GM19467 (cell line): ENCODE data around the gene TMEM163.

Experiments
- ATAC-seq: cut with Tn5 transposase; IDR thresholded peaks from one replicate; pipeline ENCODE4 v1.9.1; 2021; ENCODE audit warnings: mild to moderate bottlenecking, moderate library complexity; ENCODE audit not compliant: unreplicated experiment

The TMEM163 gene

DNA sequence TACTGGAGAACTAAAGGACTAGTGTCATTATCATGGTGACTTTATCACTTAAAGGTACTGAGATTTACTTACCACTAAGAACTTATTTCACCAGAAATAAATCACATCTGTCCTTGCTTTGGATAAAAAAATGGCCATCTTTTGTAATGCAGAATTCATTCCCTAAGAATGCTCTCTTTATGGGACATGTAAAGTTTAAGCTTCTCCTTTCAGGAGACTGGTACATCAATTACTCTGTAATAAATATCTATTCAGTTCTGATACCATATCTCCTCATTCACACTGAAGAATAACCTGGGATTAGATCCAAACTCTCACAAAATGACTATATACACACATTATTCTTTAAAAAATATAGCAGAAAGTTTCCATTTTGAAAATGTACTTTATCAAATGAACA lies 24.4 kb downstream of the TMEM163 start:
- no peak for ATAC-seq

DNA sequence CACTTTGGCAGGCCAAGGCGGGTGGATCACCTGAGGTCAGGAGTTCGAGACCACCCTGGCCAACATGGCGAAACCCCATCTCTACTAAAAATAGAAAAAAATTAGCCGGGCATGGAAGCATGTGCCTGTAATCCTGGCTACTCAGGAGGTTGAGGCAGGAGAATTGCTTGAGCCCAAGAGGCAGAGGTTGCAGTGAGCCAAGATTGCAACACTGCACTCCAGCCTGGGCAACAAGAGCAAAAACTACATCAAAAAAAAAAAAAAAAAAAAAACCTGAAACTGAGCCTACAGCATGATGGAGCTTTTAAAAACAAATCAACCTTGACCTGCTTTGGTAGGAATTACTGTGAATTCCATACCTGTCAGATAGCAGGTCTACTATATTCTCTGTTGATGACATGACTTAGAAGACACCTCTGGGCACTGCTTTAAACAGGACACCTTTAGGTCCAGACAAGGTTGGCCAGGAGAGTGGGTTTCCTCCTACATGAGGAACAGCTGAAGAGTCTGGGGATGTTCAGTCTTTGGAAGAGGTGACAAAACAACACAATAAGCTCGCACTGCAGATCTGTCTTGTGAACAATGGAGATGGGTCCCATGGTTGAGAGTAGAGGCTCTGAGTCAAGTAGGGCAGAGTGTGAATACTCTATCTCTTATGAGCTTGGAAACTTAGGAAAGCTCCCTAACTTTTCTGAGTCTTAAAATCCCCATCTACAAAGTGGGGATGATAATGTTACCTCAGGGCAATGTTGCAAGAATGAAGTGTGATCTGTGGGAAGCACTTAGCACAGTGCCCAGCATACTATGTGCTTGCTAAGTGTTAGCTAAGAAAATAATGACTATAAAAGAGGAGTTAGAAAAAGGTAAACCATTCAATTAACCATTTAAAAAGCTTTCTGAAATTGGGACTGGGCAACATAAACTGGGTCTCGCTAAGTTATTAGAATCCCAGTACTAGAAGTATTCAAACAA lies 25.2 kb downstream of the TMEM163 start:
- ATAC-seq: no peak

DNA sequence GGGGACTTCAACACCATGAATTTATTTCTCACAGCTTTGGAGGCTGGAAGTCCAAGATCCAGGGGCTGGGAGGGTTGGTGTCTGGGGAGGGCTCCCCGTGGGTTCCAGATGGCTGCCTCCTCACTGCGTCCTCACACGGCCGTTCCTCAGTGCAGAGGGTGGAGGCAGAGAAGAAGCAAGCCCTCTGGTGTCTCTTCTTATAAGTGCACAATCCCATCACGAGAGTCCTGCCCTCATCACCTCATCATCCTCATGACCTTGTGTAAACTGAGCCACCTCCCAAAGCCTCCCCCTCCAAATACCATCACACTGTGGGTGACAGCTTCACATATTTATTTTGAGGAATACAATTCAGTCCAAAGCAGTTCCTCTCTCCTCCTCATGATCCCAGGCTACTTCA lies 26.3 kb downstream of the TMEM163 start:
- ATAC-seq: peak; percentile 50

DNA sequence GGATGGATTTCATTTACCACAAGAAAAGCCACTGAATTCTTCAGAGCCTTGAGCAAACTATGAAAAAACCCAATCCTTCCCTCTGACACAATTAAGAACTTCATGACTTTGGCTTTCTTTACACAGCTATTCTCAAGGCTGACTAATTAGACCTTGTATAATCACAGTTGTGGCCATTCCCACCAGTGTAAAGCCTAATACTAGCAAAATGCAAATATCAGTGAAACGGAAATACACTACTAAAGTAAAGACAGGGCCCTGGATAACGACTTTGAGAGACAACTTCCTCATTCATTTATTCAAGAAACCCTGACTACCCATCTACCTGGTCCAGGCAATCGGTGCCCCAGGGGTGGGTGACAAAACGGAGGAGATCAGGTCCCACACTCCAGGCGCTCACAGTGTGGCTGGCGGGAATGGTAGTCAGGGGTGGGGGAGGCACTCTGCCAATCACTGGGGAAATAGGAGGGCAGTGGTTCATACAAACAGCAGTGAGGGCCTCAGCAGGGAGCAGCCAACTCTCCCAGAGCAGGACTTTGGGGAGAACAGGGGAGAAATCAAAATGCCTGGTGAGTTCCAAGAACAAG lies 28.1 kb downstream of the TMEM163 start:
- ATAC-seq: no peak

DNA sequence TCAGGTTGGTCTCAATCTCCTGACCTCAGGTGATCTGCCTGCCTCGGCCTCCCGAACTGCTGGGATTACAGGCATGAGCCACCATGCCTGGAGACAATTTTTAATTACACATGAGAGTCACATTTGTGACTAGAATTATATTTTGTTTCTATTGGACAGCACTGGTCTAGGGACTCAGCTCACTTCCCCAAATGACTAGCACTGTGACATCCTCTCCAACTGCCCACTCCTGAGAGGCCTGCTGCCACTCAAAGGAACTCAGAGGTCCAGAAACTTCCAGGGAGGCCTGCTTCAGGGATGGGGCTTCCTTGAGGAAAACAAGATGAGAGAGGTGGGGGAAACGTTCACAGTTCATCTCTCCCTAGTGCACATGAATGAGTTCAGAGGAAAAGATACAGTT lies 29.5 kb downstream of the TMEM163 start:
- no peak for ATAC-seq

DNA sequence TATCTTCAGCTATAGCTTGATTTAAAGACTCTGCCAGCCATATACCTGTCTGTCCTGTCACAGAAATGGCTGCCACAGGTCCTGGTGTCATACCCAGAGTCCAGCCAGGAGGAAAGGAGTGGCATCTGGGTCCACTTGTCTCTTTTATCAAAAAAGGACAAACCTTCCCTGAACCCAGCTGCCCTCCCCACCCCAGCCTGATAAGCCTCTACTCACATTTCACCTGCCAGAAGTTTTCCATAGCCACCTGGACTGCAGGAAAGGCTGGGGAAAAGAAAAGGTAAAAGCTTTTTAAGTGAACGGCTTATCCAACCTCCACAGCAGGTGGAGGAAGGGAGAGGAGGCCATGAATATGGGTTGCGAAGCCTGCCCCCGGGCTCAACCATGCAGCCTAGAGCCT lies 32.8 kb downstream of the TMEM163 start:
- no peak for ATAC-seq

DNA sequence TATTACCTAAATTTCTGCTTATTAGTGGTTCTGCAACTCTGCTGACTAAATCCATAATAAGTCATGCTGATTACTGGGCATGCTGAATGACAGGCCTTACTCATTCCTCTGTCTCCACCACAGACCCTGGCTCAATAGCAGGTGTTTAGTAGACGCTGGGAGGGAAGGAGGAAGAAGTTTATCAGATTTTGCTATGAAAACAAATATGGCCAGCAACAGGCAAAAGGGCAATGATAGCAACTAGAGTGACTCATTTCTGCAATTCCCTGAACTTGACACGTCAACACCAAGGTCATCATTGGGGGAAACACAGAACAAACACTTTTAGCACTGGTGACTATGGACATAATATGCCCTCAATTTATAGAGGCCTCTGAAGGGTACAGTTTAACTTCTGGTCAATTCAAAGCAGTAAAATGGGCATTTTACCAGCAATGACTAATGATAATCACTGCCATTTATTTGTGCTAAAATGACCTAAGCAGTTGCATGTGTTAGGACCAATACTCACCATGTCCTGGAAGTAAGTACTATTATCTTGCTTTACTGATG lies 35.2 kb downstream of the TMEM163 start:
- peak; percentile 48 for ATAC-seq

DNA sequence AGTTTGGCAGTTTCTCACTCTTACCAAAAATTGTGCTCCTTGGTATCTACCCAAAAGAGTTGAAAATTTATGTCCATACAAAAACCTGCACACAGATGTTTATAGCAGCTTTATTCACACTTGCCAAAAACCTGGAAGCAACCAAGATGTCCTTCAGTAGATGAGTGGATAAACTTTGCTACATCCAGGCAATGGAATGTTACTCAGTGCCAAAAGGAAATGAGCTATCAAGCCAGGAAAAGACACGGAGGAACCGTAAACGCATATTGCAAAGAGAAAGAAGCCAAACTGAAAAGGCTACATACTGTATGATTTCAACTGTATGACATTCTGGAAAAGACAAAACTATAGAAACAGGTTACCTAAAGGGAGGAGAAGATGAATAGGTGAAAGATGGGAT lies 36.1 kb downstream of the TMEM163 start:
- no peak for ATAC-seq

DNA sequence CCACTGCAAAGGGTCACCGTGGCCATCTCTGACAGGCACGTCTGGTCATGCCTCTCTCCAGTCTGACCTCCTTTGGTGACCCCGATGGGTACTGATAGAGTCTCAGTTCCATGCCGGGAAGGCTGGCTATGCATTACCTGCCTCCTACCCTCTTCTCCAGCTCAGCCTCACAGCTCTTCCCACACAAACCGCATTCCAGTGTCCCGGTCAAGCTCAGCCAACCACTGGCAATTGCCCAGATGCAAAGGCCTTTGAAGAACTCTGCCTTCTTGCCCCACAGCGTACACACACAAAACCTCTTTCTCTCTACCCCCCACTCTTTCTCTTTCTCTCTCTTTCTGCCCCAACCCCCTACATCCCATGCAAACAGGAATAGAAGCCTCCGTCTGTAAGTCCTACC lies 37.6 kb downstream of the TMEM163 start:
- no peak for ATAC-seq

DNA sequence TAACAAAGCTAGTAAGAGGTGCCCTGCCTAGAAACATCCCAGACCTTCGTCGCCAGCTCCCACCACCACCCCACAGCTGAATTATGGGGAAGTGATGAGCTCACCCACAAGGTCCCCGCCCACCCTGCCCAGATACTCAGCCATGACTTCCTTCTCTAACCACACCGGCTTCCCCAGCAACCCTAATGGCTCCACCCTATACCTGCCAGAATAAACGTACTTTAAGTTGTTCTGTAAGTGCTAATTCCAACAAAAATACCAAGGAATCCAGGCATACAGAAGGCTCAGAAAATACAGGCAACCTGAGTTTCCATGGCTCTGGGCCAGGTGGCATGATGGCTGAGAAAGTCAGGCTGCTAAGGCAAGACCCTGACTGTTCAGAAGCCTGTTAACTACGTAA lies 39.1 kb downstream of the TMEM163 start:
- no peak for ATAC-seq

DNA sequence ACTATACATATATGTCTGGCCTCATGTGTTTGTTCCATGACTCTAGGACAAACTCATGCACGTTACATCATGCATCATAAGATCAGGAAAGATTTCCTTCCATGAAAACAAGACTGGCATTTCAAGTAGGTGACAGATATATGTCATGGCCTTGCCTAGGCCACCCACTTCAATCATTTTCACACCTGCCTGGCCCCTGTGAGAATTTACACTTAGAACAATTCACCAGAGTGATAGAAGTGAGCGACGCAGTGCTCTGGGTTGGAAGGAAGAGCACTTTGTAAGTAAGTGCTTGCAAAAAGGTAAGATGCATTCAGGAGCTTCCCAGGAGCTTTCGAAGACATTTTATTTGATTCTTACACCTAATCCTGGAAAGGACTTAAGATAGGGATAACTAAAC lies 39.5 kb downstream of the TMEM163 start:
- no peak for ATAC-seq

DNA sequence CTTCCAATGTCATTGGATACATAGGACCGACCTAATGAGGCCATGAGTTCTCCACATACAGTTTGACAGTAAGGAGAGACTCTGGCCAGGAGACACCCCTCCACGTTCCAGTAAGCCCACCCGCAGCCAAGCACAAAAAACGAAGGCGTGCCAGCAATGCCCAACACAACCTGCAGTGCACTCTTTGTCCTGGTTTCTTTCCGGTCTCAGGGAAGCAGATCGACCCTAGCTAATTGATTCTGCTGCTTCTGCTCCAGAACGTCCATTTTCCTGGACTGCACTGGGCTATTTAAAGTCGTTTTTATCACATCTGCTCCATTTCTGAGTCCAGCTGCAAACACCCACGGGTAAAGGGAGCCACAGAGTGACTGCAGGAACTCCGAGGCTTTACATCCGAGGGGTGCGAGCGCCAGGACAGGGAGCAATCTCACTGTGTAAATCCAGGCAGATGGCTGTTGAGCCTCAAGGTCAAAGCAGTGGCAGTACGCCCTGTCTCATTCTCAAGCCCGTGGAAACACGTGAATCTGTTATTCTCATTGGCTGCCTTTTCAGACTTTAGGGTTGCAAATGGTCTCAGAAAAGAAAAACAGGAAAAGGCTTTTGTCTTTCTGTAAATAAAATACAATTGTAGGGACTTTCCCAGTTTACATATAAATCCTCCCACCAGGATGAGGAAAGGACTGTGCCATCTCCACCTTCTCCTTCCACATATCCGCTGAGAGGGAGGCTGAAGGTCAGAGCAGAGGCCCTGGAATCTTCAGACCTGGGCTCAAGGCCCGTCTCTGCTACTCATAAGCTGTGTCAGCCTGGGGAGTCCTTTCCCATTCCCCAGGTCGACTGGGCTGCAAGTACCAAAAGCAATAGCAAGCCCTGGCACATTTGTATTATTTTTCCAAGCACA lies 40.7 kb downstream of the TMEM163 start:
- no peak for ATAC-seq

DNA sequence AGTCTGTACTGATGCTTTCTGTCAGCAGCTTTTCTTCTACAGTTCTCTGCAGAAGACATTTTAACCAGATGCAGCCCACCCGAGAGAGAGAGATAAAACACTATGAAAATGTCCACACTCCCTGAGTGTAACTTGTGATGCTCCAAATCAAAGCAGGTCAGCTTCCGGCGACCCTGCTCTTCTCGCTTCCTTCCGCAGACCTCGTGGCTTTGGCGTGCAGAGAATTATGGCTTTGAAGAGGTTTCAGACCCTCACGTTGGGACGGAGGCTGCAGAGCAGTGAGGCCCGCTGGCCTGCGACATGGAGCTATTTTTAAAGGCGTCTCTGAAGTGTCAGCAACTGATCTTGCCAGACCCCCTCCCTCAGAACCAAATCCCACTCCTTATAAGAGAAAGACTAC lies 41.8 kb downstream of the TMEM163 start:
- ATAC-seq: no peak

DNA sequence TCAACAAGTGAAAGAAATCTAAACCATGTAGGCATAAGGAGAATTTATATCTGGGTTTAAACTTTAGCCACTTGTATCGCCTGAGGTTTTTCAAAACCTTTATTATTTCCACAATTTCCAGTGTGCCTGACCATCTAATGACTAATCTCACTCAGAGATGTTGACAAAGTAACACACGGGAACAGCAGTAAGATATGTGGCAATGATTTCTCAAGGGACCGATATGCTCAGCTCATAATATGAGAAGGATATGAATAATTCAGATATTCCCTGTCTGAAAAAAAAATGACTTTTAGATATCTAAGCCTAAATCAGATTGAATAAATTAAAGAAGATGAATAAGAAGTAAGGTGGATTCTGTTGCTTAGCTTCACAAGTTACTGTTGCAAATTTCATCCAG lies 43.5 kb downstream of the TMEM163 start:
- no peak for ATAC-seq

DNA sequence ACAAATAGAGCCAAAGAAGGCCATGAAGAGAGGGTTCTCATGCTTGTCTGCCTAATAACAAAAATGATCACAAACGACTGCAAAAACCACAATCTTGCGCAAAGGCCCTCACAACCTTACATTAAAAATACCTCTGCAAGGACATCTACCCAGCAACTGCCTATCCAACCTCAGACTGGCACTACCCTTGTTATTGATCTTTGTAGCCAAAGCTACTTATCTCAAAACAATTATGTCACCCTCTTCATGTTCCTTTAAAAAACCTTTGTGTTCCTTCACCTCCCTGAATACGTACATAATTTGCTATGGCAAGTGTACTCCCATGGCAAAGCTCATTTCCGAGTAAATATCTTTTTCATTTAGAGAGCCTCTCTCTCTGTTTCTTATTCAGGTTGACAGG lies 44.1 kb downstream of the TMEM163 start:
- ATAC-seq: no peak

DNA sequence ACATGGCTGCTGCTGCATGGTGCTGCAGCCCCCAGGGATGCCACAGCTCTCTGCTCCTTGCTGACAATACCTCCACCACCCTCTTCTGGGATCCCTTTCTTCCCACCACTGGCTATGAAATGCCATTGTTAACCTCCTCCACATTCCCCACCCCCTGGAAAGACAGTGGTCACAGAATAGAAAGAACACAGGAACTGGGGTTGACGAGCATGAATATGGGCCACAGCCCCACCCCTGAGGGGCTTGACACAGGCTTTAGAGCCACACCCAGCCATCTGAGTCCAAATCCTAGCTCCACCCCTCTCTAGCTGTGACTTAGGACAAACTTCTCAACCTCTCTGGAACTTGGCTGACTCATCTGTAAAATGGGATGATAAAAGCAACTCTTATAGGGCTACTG lies 47.3 kb downstream of the TMEM163 start:
- no peak for ATAC-seq

DNA sequence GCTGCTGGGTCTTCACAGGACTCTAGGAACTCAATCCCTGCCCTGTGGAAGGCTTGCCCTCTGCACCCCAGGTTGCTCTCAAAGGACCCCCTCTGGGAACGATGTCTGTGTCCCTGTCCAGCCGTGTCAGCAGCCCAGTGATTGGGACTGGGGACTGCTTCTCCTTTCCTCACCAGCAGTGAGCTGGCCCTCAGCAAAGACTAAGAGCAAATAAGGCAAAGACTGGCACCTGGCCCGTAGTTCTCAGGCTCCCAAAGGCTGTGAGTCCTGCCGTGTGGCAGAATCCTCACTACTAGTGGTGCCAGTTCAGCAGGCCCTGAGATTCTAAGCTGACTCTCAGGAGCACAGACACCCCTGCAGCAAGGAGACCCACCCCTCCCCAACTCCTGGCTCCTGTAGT lies 47.8 kb downstream of the TMEM163 start:
- no peak for ATAC-seq

DNA sequence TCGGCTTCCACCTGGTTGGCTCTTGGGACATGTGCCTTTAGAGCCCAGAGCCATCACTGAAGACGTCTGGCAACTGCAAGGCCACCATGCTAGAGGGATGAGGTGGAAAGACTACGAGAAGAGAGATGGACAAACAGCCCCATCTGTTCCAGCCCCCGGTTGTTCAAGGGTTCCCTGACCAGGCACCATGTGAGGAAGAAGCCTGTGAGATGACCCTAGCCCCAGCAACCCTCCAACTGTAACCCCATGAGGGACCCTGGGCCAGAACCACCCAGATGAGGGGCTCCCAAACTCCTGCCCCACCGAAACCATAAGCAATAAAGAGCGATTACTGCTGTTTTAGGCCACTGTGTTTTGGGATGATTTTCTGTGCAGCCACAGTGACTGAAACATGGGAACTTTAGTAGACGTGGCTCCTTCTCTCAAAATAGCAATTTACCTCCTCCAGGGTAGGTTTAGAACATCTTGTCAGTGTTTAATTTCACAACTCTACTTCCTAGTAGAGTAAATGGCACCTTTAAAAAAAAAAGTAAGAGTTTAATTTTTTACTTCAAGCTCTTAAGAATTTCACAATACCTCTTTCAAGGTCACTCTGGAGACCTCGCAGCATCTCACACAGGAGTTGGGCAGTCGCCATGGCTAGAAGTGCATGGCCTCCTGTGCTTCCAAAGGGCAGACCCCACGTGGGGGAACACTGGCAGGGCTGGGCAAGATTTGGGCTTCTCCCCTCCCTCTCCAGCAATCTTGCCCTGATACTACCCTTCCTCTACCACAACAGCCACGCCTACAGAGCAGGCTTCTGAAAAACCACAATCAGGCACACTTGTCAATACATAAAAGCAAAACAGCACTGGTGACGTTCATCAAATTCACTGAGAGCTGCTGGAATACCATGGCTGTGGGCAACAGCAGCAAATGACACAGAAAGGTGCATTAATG lies 48.8 kb downstream of the TMEM163 start:
- ATAC-seq: no peak

DNA sequence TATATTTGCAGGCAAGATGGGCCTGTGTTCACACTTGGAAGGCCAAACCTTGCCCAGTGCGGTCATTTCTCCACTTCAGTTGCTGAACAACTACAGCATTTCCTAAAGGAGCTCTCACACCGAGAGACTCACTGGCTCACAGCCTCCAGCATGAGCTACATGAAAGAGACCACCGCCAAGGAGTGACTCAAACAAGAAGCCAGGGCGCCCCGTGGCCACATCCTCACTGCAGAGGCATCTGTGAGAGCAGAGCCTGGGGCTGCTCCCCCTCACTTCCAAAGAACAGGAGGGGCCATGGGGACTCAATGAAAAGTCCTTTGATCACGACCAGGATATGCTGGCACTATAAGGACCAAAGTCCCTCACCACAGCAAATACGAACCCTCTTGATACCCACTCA lies 50.0 kb downstream of the TMEM163 start:
- ATAC-seq: no peak

DNA sequence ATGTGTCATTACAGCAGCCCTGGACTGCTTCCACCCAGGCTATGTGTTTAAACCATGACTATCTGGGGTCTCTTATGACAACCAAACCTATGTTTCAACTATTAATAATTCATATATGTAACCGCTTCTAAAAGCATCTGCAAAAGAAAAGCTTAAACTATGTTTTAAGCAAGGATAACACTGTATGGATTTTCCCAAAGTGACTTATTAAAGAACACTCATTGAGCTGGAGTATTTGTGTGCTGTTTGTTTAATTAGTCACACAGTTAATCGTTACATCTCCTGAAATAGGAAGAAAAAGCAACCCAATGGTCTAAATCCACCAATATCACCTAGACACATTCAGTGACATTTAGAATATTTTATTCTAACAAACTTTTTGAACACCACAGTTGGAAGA lies 51.3 kb downstream of the TMEM163 start:
- no peak for ATAC-seq
